GM23248 (cell line): ENCODE measurements around the gene REC114.

ENCODE experiments used
- EZH2 ChIP-seq: fragments of 200-600 bp; sonication (generic); IDR thresholded peaks from 2 replicates; pipeline ENCODE4 v1.6.1; 2018; ENCODE audit warnings: antibody characterized with exemption, mild to moderate bottlenecking; ENCODE audit not compliant: insufficient read depth, poor library complexity, severe bottlenecking
- EZH2phosphoT487 ChIP-seq: fragments of 200-600 bp; sonication (generic); IDR thresholded peaks from 2 replicates; pipeline ENCODE4 v1.6.1; 2018; ENCODE audit warnings: antibody characterized with exemption, moderate library complexity, mild to moderate bottlenecking, low read depth; ENCODE audit not compliant: insufficient read depth

DNA sequence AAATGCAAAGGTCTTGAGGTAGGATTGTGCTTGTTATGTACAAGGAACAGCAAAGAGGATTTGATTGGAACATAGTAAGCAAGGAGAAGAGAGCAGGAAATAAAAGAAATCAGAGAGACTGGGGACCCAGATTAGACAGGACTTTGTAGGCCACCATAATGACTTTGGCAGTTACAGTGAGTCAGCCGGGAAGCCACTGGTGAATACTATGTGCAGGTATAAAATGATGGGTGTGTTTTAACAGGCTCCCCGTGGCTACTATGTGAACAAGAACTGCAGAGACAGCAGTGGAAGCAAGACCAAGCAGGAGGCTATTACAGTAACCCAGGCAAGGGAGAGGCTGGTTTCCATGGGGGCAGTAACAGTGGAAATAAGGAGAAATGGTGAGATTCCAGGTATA is 135.1 kb downstream of the REC114 start:
- TF ChIP-seq EZH2phosphoT487 (no peak), EZH2 (no peak)
